H9 (cell line): ENCODE data around the gene XXYLT1. TPM values are rescaled to one million over a fixed set of nuclear protein-coding genes. Genes with fewer than 3 reads are reported as not detected.

ENCODE experiments used
- DNase-seq: peaks from one replicate; pipeline ENCODE4 v3.0.0-alpha.2; 2017
- H2AFZ ChIP-seq: one replicate; pipeline ENCODE4 v1.6.1; 2013; ENCODE audit warnings: mild to moderate bottlenecking, low read length, control low read depth, moderate library complexity
- H2AK5ac ChIP-seq: 2 replicates; pipeline ENCODE4 v1.6.1; 2013; ENCODE audit warnings: low read length, control low read depth, mixed read lengths; ENCODE audit not compliant: insufficient read length
- H2BK120ac ChIP-seq: one replicate; pipeline ENCODE4 v1.6.1; 2013; ENCODE audit warnings: low read depth, mild to moderate bottlenecking, low read length, control low read depth, inconsistent platforms; ENCODE audit not compliant: poor library complexity, severe bottlenecking
- H2BK12ac ChIP-seq: 2 replicates; pipeline ENCODE4 v1.6.1; 2013; ENCODE audit warnings: low read length, control low read depth, mixed read lengths, low read depth; ENCODE audit not compliant: insufficient read length
- H2BK15ac ChIP-seq: 2 replicates; pipeline ENCODE4 v1.6.1; 2013; ENCODE audit warnings: low read depth, low read length, control low read depth
- H2BK20ac ChIP-seq: one replicate; pipeline ENCODE4 v1.6.1; 2013; ENCODE audit warnings: low read depth, mild to moderate bottlenecking, low read length, control low read depth, inconsistent platforms; ENCODE audit not compliant: poor library complexity, severe bottlenecking
- H2BK5ac ChIP-seq: 2 replicates; pipeline ENCODE4 v1.6.1; 2013; ENCODE audit warnings: low read length, control low read depth, mixed read lengths; ENCODE audit not compliant: insufficient read length
- H3K14ac ChIP-seq: 2 replicates; pipeline ENCODE4 v1.6.1; 2013; ENCODE audit warnings: low read length, control low read depth; ENCODE audit not compliant: insufficient read depth
- H3K18ac ChIP-seq: 2 replicates; pipeline ENCODE4 v1.6.1; 2013; ENCODE audit warnings: low read depth, mild to moderate bottlenecking, mixed read lengths, low read length, control low read depth; ENCODE audit not compliant: insufficient read length
- H3K23ac ChIP-seq: 2 replicates; pipeline ENCODE4 v1.6.1; 2013; ENCODE audit warnings: low read length, control low read depth, mixed read lengths, low read depth; ENCODE audit not compliant: insufficient read length
- H3K23me2 ChIP-seq: 2 replicates; pipeline ENCODE4 v1.6.1; 2013; ENCODE audit warnings: low read depth, mild to moderate bottlenecking, mixed read lengths, low read length, control low read depth; ENCODE audit not compliant: insufficient read length, poor library complexity, severe bottlenecking
- H3K27ac ChIP-seq: 2 replicates; pipeline ENCODE4 v1.5.1; 2013; ENCODE audit warnings: low read length, control low read depth, mixed read lengths, low read depth; ENCODE audit not compliant: insufficient read length
- H3K27me3 ChIP-seq: 2 replicates; pipeline ENCODE4 v1.6.1; 2013; ENCODE audit warnings: low read length, control low read depth, inconsistent platforms; ENCODE audit not compliant: insufficient read depth
- H3K4ac ChIP-seq: 2 replicates; pipeline ENCODE4 v1.6.1; 2013; ENCODE audit warnings: low read depth, mild to moderate bottlenecking, control low read depth, inconsistent platforms, low read length, moderate library complexity
- H3K4me1 ChIP-seq: 2 replicates; pipeline ENCODE4 v1.6.1; 2013; ENCODE audit warnings: low read length, control low read depth, inconsistent platforms; ENCODE audit not compliant: insufficient read depth
- H3K4me2 ChIP-seq: 2 replicates; pipeline ENCODE4 v1.6.1; 2013; ENCODE audit warnings: low read length, control low read depth, mixed read lengths; ENCODE audit not compliant: insufficient read length, insufficient read depth
- H3K56ac ChIP-seq: 2 replicates; pipeline ENCODE4 v1.6.1; 2013; ENCODE audit warnings: low read depth, mild to moderate bottlenecking, mixed read lengths, low read length, control low read depth; ENCODE audit not compliant: insufficient read length
- H3K79me1 ChIP-seq: 2 replicates; pipeline ENCODE4 v1.6.1; 2013; ENCODE audit warnings: low read depth, mild to moderate bottlenecking, moderate library complexity, low read length, control low read depth, inconsistent platforms; ENCODE audit not compliant: insufficient read depth, poor library complexity, severe bottlenecking
- H3K79me2 ChIP-seq: 2 replicates; pipeline ENCODE4 v1.6.1; 2013; ENCODE audit warnings: low read length, control low read depth, inconsistent platforms; ENCODE audit not compliant: insufficient read depth
- H3K9ac ChIP-seq: 2 replicates; pipeline ENCODE4 v1.6.1; 2013; ENCODE audit warnings: low read length, control low read depth, mixed read lengths; ENCODE audit not compliant: insufficient read length; ENCODE audit errors: extremely low read depth
- H3K9me3 ChIP-seq: one replicate; pipeline ENCODE4 v1.6.1; 2013; ENCODE audit warnings: low read depth, low read length, inconsistent platforms; ENCODE audit not compliant: control insufficient read depth
- H3T11ph ChIP-seq: one replicate; pipeline ENCODE4 v1.6.1; 2013; ENCODE audit warnings: mild to moderate bottlenecking, low read length, control low read depth, inconsistent platforms
- H4K20me1 ChIP-seq: one replicate; pipeline ENCODE4 v1.6.1; 2013; ENCODE audit not compliant: control insufficient read depth, insufficient read length, insufficient read depth
- H4K5ac ChIP-seq: 2 replicates; pipeline ENCODE4 v1.6.1; 2013; ENCODE audit warnings: low read depth, mild to moderate bottlenecking, mixed read lengths, low read length, control low read depth; ENCODE audit not compliant: insufficient read length
- H4K8ac ChIP-seq: replicated peaks from 2 replicates; pipeline ENCODE4 v1.6.1; 2013; ENCODE audit warnings: low read length, control low read depth, mixed read lengths, low read depth; ENCODE audit not compliant: insufficient read length
- H4K91ac ChIP-seq: 2 replicates; pipeline ENCODE4 v1.6.1; 2013; ENCODE audit warnings: low read depth, mild to moderate bottlenecking, moderate library complexity, mixed read lengths, low read length, control low read depth; ENCODE audit not compliant: insufficient read length
- H3K27ac Mint-ChIP-seq, 3 experiments: 2 replicates in 2 of 3; 3 replicates in 1 of 3; pipeline ENCODE4 v1.8.0; 2020 to 2021; ENCODE audit warnings: mixed read lengths in 3 of 3, mild to moderate bottlenecking in 1 of 3, moderate library complexity in 1 of 3
- H3K27me3 Mint-ChIP-seq: 2 replicates; pipeline ENCODE4 v1.8.0; 2021; ENCODE audit warnings: low read depth, mild to moderate bottlenecking, moderate library complexity, mixed read lengths
- H3K36me3 Mint-ChIP-seq, 3 experiments: 2 replicates in 2 of 3; 3 replicates in 1 of 3; pipeline ENCODE4 v1.8.0; 2020 to 2021; ENCODE audit warnings: low read depth in 3 of 3, mixed read lengths in 3 of 3; ENCODE audit not compliant: insufficient read depth in 1 of 3
- H3K4me1 Mint-ChIP-seq, 2 experiments: 2 replicates each; pipeline ENCODE4 v1.8.0; 2020; ENCODE audit warnings: mixed read lengths in 2 of 2
- H3K4me3 Mint-ChIP-seq, 2 experiments: 2 replicates in 1 of 2; 3 replicates in 1 of 2; pipeline ENCODE4 v1.8.0; 2020 to 2021; ENCODE audit warnings: mild to moderate bottlenecking in 2 of 2, mixed read lengths in 2 of 2, moderate library complexity in 1 of 2
- H3K9me3 Mint-ChIP-seq, 2 experiments: 2 replicates in 1 of 2; 3 replicates in 1 of 2; pipeline ENCODE4 v1.8.0; 2020; ENCODE audit warnings: mild to moderate bottlenecking in 2 of 2, mixed read lengths in 2 of 2, moderate library complexity in 1 of 2
- WGBS: extraction: QIAGEN DNeasy Blood & Tissue Kit; methylation state at CpG from one replicate; pipeline ENCODE4 v1.1.7; 2013; ENCODE audit warnings: missing lambda C conversion rate, low lambda C conversion rate, mixed read lengths; ENCODE audit not compliant: insufficient read length; ENCODE audit errors: extremely low coverage; 5-methylcytosine and 5-hydroxymethylcytosine counted together
- total RNA-seq: library from RNA; stranded (reverse); gene quantifications from 2 replicates; pipeline ENCODE4 v1.2.1, GENCODE V29; 2021
- TF ChIP-seq, protein P1 (sequence below): fragments of 200-600 bp; sonication (generic); conservative IDR thresholded peaks from 3 replicates; pipeline ENCODE4 v1.8.0; 2021; ENCODE audit warnings: antibody characterized with exemption, mild to moderate bottlenecking

The XXYLT1 gene
- total RNA-seq, 1 experiment from 2014 or later: 22.7 TPM

DNA sequence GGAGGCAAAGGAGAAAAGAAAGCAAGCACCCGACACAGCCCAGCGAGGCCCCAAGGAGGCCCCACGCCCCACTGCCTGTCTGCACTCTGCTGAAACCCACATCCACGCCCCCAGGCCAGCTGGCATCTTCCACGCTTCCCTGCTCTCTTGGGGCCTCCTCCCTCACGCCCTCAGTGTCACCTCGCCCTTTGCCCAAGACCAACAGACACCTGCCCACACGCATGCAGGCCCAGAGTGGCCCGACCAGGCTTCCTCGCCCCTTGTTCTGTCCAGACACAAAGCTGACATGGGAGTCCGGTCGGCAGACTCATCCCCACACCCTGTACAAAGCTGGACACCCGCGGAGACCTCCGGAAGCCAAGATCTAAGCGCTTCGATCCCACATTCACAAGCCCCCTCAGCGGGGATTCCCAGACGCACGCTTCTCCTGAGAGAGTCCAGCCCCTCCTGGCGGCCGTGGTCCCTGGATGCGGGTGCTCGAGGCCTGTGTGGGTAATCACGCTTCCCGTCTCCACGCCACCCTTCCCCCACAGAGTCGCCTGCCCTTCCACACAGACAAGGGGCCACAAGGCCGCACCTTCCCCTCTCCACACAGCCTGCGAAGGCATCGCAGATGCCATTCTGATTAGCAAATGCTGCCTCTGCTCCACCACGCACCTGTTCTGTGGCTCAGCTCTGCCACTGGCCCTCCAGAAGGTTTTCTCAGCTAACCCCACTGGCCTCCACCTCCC is 176.6 kb downstream of the XXYLT1 start:
- no peak overlapping the region for H2BK12ac ChIP-seq
- Mint-ChIP-seq H3K36me3 (peaks cover 9 to 16% (median 14%) of the 10 kb centered on the region in 3 experiments; a peak in 5 of 7 replicates), H3K4me3 (no peak overlapping the region), H3K4me1 (peaks cover 9 to 13% of the 10 kb centered on the region in 2 experiments; a peak in 3 of 4 replicates), H3K27ac (peak overlapping the region in 2 of 3 experiments; percentile 71 to 89; a peak in 3 of 7 replicates), H3K9me3 (peaks cover 5 to 9% of the 10 kb centered on the region in 2 experiments; a peak in 2 of 5 replicates), H3K27me3 (peaks cover 1% of the 10 kb centered on the region)
- no peaks in the 10 kb centered on the region for H3K79me2 ChIP-seq
- H3K56ac ChIP-seq: no peak overlapping the region
- no peak overlapping the region for H3T11ph ChIP-seq
- no CpG with 5 or more reads among the region's 32 CpGs for WGBS
- H3K18ac ChIP-seq: no peak overlapping the region
- TF ChIP-seq, protein P1, sequence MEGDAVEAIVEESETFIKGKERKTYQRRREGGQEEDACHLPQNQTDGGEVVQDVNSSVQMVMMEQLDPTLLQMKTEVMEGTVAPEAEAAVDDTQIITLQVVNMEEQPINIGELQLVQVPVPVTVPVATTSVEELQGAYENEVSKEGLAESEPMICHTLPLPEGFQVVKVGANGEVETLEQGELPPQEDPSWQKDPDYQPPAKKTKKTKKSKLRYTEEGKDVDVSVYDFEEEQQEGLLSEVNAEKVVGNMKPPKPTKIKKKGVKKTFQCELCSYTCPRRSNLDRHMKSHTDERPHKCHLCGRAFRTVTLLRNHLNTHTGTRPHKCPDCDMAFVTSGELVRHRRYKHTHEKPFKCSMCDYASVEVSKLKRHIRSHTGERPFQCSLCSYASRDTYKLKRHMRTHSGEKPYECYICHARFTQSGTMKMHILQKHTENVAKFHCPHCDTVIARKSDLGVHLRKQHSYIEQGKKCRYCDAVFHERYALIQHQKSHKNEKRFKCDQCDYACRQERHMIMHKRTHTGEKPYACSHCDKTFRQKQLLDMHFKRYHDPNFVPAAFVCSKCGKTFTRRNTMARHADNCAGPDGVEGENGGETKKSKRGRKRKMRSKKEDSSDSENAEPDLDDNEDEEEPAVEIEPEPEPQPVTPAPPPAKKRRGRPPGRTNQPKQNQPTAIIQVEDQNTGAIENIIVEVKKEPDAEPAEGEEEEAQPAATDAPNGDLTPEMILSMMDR: peak; percentile 13; the same call in 1 of the 3 replicates
- no peak overlapping the region for H2AK5ac ChIP-seq
- H3K9me3 ChIP-seq: no peaks in the 10 kb centered on the region
- no peak overlapping the region for H3K27ac ChIP-seq
- no peak overlapping the region for H2BK15ac ChIP-seq
- DNase-seq: no peak
- H3K23me2 ChIP-seq: no peaks in the 10 kb centered on the region
- no peak overlapping the region for H4K8ac ChIP-seq
- H3K27me3 ChIP-seq: no peaks in the 10 kb centered on the region
- H2BK20ac ChIP-seq: no peak overlapping the region
- H2BK5ac ChIP-seq: no peak overlapping the region
- no peak overlapping the region for H2AFZ ChIP-seq
- no peak overlapping the region for H3K4ac ChIP-seq
- no peak overlapping the region for H2BK120ac ChIP-seq
- H3K14ac ChIP-seq: no peak overlapping the region; the same call in 1 of the 2 replicates
- no peak overlapping the region for H4K5ac ChIP-seq
- no peaks in the 10 kb centered on the region for H3K79me1 ChIP-seq
- H4K91ac ChIP-seq: no peak overlapping the region
- H3K9ac ChIP-seq: no peak overlapping the region
- H3K4me1 ChIP-seq: no peaks in the 10 kb centered on the region
- no peaks in the 10 kb centered on the region for H4K20me1 ChIP-seq
- no peak overlapping the region for H3K23ac ChIP-seq
- H3K4me2 ChIP-seq: no peak overlapping the region
